ENCODE results near the gene ZSWIM6.

- TF ChIP-seq POLR2A (IDR thresholded peaks at IDR 0.05) (no peak), CTCF (IDR thresholded peaks at IDR 0.05) (no peak)
Observed at GRCh38 chr5:61507232-61507631, 175.2 kb downstream of the ZSWIM6 start.

Data from Peyer's patch (tissue), 4 donors.